Karpas-422 (cell line): ENCODE measurements around the gene TLX1. TPM values are rescaled to one million over a fixed set of nuclear protein-coding genes. Genes with fewer than 3 reads are reported as not detected.

Experiments
- DNase-seq: peaks from one replicate; pipeline ENCODE4 v3.0.0-alpha.2; 2015
- H2AFZ ChIP-seq: fragments of 200-600 bp; sonication (generic); 2 replicates; pipeline ENCODE4 v1.6.1; 2014; ENCODE audit warnings: antibody characterized with exemption, low read length, mixed read lengths
- H3K27ac ChIP-seq: fragments of 200-600 bp; sonication (generic); 2 replicates; pipeline ENCODE4 v1.5.1; 2014; ENCODE audit warnings: mild to moderate bottlenecking, low read length, moderate library complexity
- H3K27me3 ChIP-seq: fragments of 200-600 bp; sonication (generic); 2 replicates; pipeline ENCODE4 v1.6.1; 2014; ENCODE audit warnings: low read length, mixed read lengths
- H3K36me3 ChIP-seq: fragments of 200-600 bp; sonication (generic); 2 replicates; pipeline ENCODE4 v1.6.1; 2014; ENCODE audit warnings: low read length, mixed read lengths; ENCODE audit not compliant: insufficient read depth
- H3K4me1 ChIP-seq: fragments of 200-600 bp; sonication (generic); 2 replicates; pipeline ENCODE4 v1.6.1; 2014; ENCODE audit warnings: mild to moderate bottlenecking, low read length, mixed read lengths
- H3K4me2 ChIP-seq: fragments of 200-600 bp; sonication (generic); 2 replicates; pipeline ENCODE4 v1.6.1; 2014; ENCODE audit warnings: low read length, low read depth, mild to moderate bottlenecking; ENCODE audit not compliant: poor library complexity, severe bottlenecking
- H3K4me3 ChIP-seq: fragments of 200-600 bp; sonication (generic); 2 replicates; pipeline ENCODE4 v1.5.1; 2014; ENCODE audit warnings: mild to moderate bottlenecking, antibody characterized with exemption, low read length, mixed read lengths
- H3K79me2 ChIP-seq: fragments of 200-600 bp; sonication (generic); 2 replicates; pipeline ENCODE4 v1.6.1; 2014; ENCODE audit warnings: mild to moderate bottlenecking, low read length, mixed read lengths
- H3K9ac ChIP-seq: fragments of 200-600 bp; sonication (generic); 2 replicates; pipeline ENCODE4 v1.6.0; 2014; ENCODE audit warnings: low read length
- H3K9me2 ChIP-seq: fragments of 200-600 bp; sonication (generic), shearing (Covaris generic); replicated peaks from 2 replicates; pipeline ENCODE4 v1.6.0; 2014; ENCODE audit warnings: mild to moderate bottlenecking, low read length, moderate library complexity; ENCODE audit not compliant: insufficient read depth
- H3K9me3 ChIP-seq: fragments of 300-700, 200-600 bp; sonication (generic); 2 replicates; pipeline ENCODE4 v1.6.1; 2014; ENCODE audit warnings: low read length, mixed read lengths
- H4K20me1 ChIP-seq: fragments of 200-600 bp; sonication (generic); 2 replicates; pipeline ENCODE4 v1.6.1; 2014; ENCODE audit warnings: mild to moderate bottlenecking, antibody characterized with exemption, low read length, low read depth; ENCODE audit not compliant: insufficient read depth
- total RNA-seq: library from RNA; depleted of rRNA; stranded (reverse); fragments of >200 nt; shearing (Covaris generic); gene quantifications from 2 replicates; pipeline ENCODE4 v1.2.3, GENCODE V29; 2014; ENCODE audit warnings: low replicate concordance

TLX1 gene
- total RNA-seq, 1 experiment from 2014 or later: not detected

- Histone ChIP-seq H3K27me3 (no peaks in the 10 kb centered on the region), H3K79me2 (no peaks in the 10 kb centered on the region), H2AFZ (no peak overlapping the region), H3K4me1 (peaks cover 18% of the 10 kb centered on the region), H3K4me2 (no peak overlapping the region), H3K9me3 (no peaks in the 10 kb centered on the region), H3K9ac (no peak overlapping the region), H4K20me1 (no peaks in the 10 kb centered on the region), H3K27ac (no peak overlapping the region), H3K36me3 (no peaks in the 10 kb centered on the region), H3K4me3 (no peak overlapping the region), H3K9me2 (no peaks in the 10 kb centered on the region)
- DNase-seq: peak; percentile 80
Observed at GRCh38 chr10:101161494-101162299, 30.6 kb downstream of the TLX1 start.

GRCh38 chr10:101162677-101163076 is 31.6 kb downstream of the TLX1 start:
- no peak overlapping the region for H2AFZ ChIP-seq
- no peaks in the 10 kb centered on the region for H3K27me3 ChIP-seq
- no peak for DNase-seq
- no peak overlapping the region for H3K27ac ChIP-seq
- H3K36me3 ChIP-seq: no peaks in the 10 kb centered on the region
- no peak overlapping the region for H3K4me3 ChIP-seq
- peaks cover 17% of the 10 kb centered on the region for H3K4me1 ChIP-seq
- H4K20me1 ChIP-seq: no peaks in the 10 kb centered on the region
- no peaks in the 10 kb centered on the region for H3K79me2 ChIP-seq
- no peaks in the 10 kb centered on the region for H3K9me3 ChIP-seq
- no peak overlapping the region for H3K4me2 ChIP-seq
- H3K9ac ChIP-seq: no peak overlapping the region
- H3K9me2 ChIP-seq: no peaks in the 10 kb centered on the region

GRCh38 chr10:101164020-101164419 is 32.9 kb downstream of the TLX1 start:
- Histone ChIP-seq H3K9me2 (no peaks in the 10 kb centered on the region), H3K4me3 (no peak overlapping the region), H3K4me2 (no peak overlapping the region), H3K27ac (no peak overlapping the region), H2AFZ (no peak overlapping the region), H3K79me2 (no peaks in the 10 kb centered on the region), H3K4me1 (peaks cover 4% of the 10 kb centered on the region), H3K36me3 (no peaks in the 10 kb centered on the region), H3K27me3 (no peaks in the 10 kb centered on the region), H3K9me3 (no peaks in the 10 kb centered on the region), H4K20me1 (no peaks in the 10 kb centered on the region), H3K9ac (no peak overlapping the region)
- DNase-seq: no peak

- H3K9me3 ChIP-seq: no peaks in the 10 kb centered on the region
- no peak overlapping the region for H2AFZ ChIP-seq
- H3K4me2 ChIP-seq: no peak overlapping the region
- H3K4me1 ChIP-seq: no peaks in the 10 kb centered on the region
- no peaks in the 10 kb centered on the region for H3K9me2 ChIP-seq
- no peak overlapping the region for H3K27ac ChIP-seq
- no peak overlapping the region for H3K9ac ChIP-seq
- no peaks in the 10 kb centered on the region for H3K79me2 ChIP-seq
- H3K27me3 ChIP-seq: no peaks in the 10 kb centered on the region
- no peak for DNase-seq
- H4K20me1 ChIP-seq: no peaks in the 10 kb centered on the region
- H3K36me3 ChIP-seq: no peaks in the 10 kb centered on the region
- H3K4me3 ChIP-seq: no peak overlapping the region
Observed at GRCh38 chr10:101165736-101166135, 34.6 kb downstream of the TLX1 start.

- no peaks in the 10 kb centered on the region for H3K4me1 ChIP-seq
- no peaks in the 10 kb centered on the region for H3K36me3 ChIP-seq
- no peak for DNase-seq
- no peak overlapping the region for H3K9ac ChIP-seq
- H3K27ac ChIP-seq: no peak overlapping the region
- no peak overlapping the region for H3K4me2 ChIP-seq
- H3K79me2 ChIP-seq: no peaks in the 10 kb centered on the region
- H3K9me2 ChIP-seq: no peaks in the 10 kb centered on the region
- H2AFZ ChIP-seq: no peak overlapping the region
- H3K9me3 ChIP-seq: no peaks in the 10 kb centered on the region
- no peaks in the 10 kb centered on the region for H4K20me1 ChIP-seq
- H3K4me3 ChIP-seq: no peak overlapping the region
- no peaks in the 10 kb centered on the region for H3K27me3 ChIP-seq
Observed at GRCh38 chr10:101166430-101166829, 35.3 kb downstream of the TLX1 start.

- H3K27ac ChIP-seq: no peak overlapping the region
- no peak overlapping the region for H3K9ac ChIP-seq
- H3K9me2 ChIP-seq: no peaks in the 10 kb centered on the region
Observed at GRCh38 chr10:101172741-101173140, 41.6 kb downstream of the TLX1 start.

DNA sequence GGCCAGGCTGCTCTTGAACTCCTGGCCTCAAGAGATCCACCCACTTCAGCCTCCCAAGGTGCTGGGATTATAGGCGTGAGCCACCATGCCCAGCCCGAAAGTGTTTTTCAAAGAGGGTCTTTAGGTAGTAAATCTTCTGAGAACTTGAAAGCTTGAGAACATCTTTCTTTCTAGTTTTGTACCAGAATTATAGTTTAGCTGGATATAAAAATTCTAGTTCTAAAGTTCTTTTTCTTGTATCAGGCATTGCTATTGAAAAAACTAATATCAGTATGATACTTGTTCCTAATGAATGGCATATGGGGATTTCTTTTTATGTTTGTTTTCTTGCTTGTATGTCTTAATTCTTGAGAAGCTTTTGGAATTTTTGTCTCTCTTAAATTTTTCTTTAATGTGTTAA is 43.2 kb downstream of the TLX1 start:
- Histone ChIP-seq H3K79me2 (no peaks in the 10 kb centered on the region), H3K27me3 (no peaks in the 10 kb centered on the region), H3K9me3 (no peaks in the 10 kb centered on the region), H4K20me1 (no peaks in the 10 kb centered on the region), H3K4me1 (no peaks in the 10 kb centered on the region), H3K9ac (no peak overlapping the region), H3K27ac (no peak overlapping the region), H3K9me2 (no peaks in the 10 kb centered on the region), H3K4me2 (no peak overlapping the region), H3K4me3 (no peak overlapping the region), H3K36me3 (no peaks in the 10 kb centered on the region), H2AFZ (no peak overlapping the region)
- DNase-seq: no peak

More at GRCh38 chr10:101172741-101173140, 41.6 kb downstream of the TLX1 start:
- no peaks in the 10 kb centered on the region for H3K27me3 ChIP-seq
- no peaks in the 10 kb centered on the region for H3K4me1 ChIP-seq
- no peaks in the 10 kb centered on the region for H3K36me3 ChIP-seq
- H3K79me2 ChIP-seq: no peaks in the 10 kb centered on the region
- H3K9me3 ChIP-seq: no peaks in the 10 kb centered on the region
- H4K20me1 ChIP-seq: no peaks in the 10 kb centered on the region
- no peak for DNase-seq
- no peak overlapping the region for H2AFZ ChIP-seq
- H3K4me3 ChIP-seq: no peak overlapping the region
- no peak overlapping the region for H3K4me2 ChIP-seq

DNA sequence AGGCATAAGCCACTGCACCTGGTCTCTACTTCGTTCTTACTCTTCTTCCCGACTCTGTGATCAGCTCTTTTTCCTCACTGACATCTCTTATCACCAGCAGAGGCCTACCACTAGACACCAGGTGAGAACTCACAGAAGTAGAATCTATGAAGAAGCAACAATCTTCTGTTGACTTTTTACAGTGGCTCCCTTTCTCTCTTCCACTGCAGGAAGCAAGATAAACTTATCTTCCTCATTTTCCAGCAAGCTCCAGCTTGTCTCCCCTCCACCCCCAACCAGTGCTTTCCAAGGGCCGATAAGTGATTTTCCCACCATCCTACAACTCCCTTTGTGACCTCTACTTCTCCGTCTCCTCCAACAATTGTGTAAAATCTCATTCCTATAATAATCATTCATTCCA is 45.5 kb downstream of the TLX1 start:
- Histone ChIP-seq H3K79me2 (no peaks in the 10 kb centered on the region), H3K9me2 (no peaks in the 10 kb centered on the region), H3K4me2 (no peak overlapping the region), H3K9ac (no peak overlapping the region), H3K4me3 (no peak overlapping the region), H2AFZ (no peak overlapping the region), H3K27me3 (no peaks in the 10 kb centered on the region), H3K9me3 (no peaks in the 10 kb centered on the region), H4K20me1 (no peaks in the 10 kb centered on the region), H3K36me3 (no peaks in the 10 kb centered on the region), H3K4me1 (no peaks in the 10 kb centered on the region), H3K27ac (no peak overlapping the region)
- DNase-seq: no peak
